Measurements from ENCODE around the gene APOL6. TPM values are rescaled to one million over a fixed set of nuclear protein-coding genes. Genes with fewer than 3 reads are reported as not detected.

The APOL6 gene
- total and polyA plus RNA-seq, 9 of the 15 experiments (the other 6 are each of a cell fraction or from before 2014, with no cell fraction given), result 0.29 to 1.2 (median 0.70) TPM

DNA sequence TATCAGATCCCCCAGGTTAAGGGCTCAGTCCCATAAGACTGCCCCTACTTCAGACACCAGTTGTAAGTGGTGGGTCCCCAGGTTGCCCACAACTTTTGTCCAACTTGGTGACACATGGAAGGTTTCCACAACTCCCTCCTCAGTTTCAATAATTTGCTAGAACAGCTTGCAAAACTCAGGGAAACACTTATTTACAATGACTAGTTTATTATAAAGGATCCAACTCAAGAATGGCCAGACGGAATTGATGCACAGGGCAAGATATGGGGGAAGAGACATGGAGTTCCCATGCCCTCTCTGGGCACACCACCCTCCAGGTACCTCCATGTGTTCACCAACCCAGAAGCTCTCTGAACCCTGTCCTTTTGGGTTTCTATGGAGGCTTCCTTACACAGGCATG is 5.6 kb downstream of the APOL6 start (continued):
- TF ChIP-seq PKNOX1 (IDR thresholded peaks at IDR 0.05) (no peak), EP300 (IDR thresholded peaks at IDR 0.05; ENCODE audit: low read length) (no peak)

- no peak overlapping the region for H3K4me2 ChIP-seq (ENCODE audit: insufficient read depth, low read length)
- no peaks in the 10 kb centered on the region for H3K27me3 ChIP-seq (ENCODE audit: control insufficient read depth in 2 of 2, insufficient read depth in 2 of 2, low read length in 2 of 2)
- no peak overlapping the region for H3K9ac ChIP-seq (ENCODE audit: insufficient read depth in 1 of 2, low read depth in 2 of 2, low read length in 2 of 2)
- H3K79me2 ChIP-seq (ENCODE audit: control insufficient read depth, insufficient read depth, low read length), result no peaks in the 10 kb centered on the region
- no peaks in the 10 kb centered on the region for H4K20me1 ChIP-seq (replicated peaks; ENCODE audit: control insufficient read depth, insufficient read depth, low read length)
- ChIA-PET CTCF (ENCODE audit: low intra/inter-chr PET ratio) (no interaction called here), POLR2A (interaction anchor here (0.6 to 1.2 kb wide), 3 partner anchors 8 to 395 kb away, joined by 3 to 8 read pairs (median 3); partner anchors contain the start of gene APOL6)
- intact Hi-C loops (cut with micrococcal nuclease) (no loop called here), in situ Hi-C loops (cut with MboI) (no loop called here)
- ATAC-seq, result peak; percentile 66
- peaks cover 0 to 20% of the 10 kb centered on the region in 2 experiments; a peak in 2 of 5 replicates for H3K4me1 ChIP-seq (replicated peaks in 1 of 2; ENCODE audit: control insufficient read depth in 2 of 2, insufficient read depth in 2 of 2, low read length in 2 of 2)
- H3K9me1 ChIP-seq (ENCODE audit: control insufficient read depth, insufficient read depth, low read length), result no peaks in the 10 kb centered on the region
- H3K4me3 ChIP-seq, result no peak overlapping the region
- H3K9me3 ChIP-seq (replicated peaks; ENCODE audit: control insufficient read depth, insufficient read depth, low read depth, low read length), result no peaks in the 10 kb centered on the region
- DNase-seq (ENCODE audit: extremely low read depth in 1 of 4, low spot score in 3 of 4), result peak in 1 of 4 experiments; percentile 11
- 4% methylated on average over 5 of the region's 5 CpGs for WGBS (ENCODE audit: insufficient coverage, low coverage, missing lambda C conversion rate)
- H3K36me3 ChIP-seq (ENCODE audit: control insufficient read depth, insufficient read depth, low read length), result no peaks in the 10 kb centered on the region
- FAIRE-seq, result no peak
- H3K27ac ChIP-seq (ENCODE audit: extremely low read depth, low read depth, low read length), result no peak overlapping the region
- no TSS peak for BruUV-seq (replicated peaks)
- H2AFZ ChIP-seq (ENCODE audit: low read depth, low read length), result no peak overlapping the region
- TF ChIP-seq KLF6 (CRISPR knock-in tag; IDR thresholded peaks at IDR 0.05; ENCODE audit: borderline replicate concordance) (peak; percentile 67; the same call in 1 of the 2 replicates), SMARCA4 (IDR thresholded peaks at IDR 0.05) (peak; percentile 59; the same call in 1 of the 2 replicates), TBP (optimal IDR thresholded peaks at IDR 0.05; ENCODE audit: low read depth, low read length) (no peak), HES1 (IDR thresholded peaks at IDR 0.05; ENCODE audit: low read depth) (peak; percentile 87), SOX6 (IDR thresholded peaks at IDR 0.05) (peak; percentile 86), TBL1XR1 (IDR thresholded peaks at IDR 0.05; ENCODE audit: low read length in 2 of 2) (peak in 1 of 2 experiments; percentile 63; a peak in 1 of 4 replicates), ZHX1 (conservative IDR thresholded peaks at IDR 0.05; ENCODE audit: low read length) (no peak), SIN3B (IDR thresholded peaks at IDR 0.05; ENCODE audit: low read depth) (no peak), ZEB2 (IDR thresholded peaks at IDR 0.05) (peak; percentile 27; the same call in 1 of the 2 replicates), JUND (IDR thresholded peaks at IDR 0.05; ENCODE audit: borderline replicate concordance, low read depth, low read length) (peak; percentile 59; the same call in 1 of the 2 replicates), JUND (tag; IDR thresholded peaks at IDR 0.05; ENCODE audit: borderline replicate concordance, low read depth, low read length) (no peak; the same call in 2 of the 3 replicates), HLTF (IDR thresholded peaks at IDR 0.05) (no peak), SMARCE1 (IDR thresholded peaks at IDR 0.05) (peak; percentile 49; the same call in 1 of the 2 replicates)
- TF ChIP-seq, protein P1, sequence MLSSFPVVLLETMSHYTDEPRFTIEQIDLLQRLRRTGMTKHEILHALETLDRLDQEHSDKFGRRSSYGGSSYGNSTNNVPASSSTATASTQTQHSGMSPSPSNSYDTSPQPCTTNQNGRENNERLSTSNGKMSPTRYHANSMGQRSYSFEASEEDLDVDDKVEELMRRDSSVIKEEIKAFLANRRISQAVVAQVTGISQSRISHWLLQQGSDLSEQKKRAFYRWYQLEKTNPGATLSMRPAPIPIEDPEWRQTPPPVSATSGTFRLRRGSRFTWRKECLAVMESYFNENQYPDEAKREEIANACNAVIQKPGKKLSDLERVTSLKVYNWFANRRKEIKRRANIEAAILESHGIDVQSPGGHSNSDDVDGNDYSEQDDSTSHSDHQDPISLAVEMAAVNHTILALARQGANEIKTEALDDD (IDR thresholded peaks at IDR 0.05), result 0 out of 2 replicates have a peak, but pooled peaks have one; percentile 20
- TF ChIP-seq, protein P2, sequence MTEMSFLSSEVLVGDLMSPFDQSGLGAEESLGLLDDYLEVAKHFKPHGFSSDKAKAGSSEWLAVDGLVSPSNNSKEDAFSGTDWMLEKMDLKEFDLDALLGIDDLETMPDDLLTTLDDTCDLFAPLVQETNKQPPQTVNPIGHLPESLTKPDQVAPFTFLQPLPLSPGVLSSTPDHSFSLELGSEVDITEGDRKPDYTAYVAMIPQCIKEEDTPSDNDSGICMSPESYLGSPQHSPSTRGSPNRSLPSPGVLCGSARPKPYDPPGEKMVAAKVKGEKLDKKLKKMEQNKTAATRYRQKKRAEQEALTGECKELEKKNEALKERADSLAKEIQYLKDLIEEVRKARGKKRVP (CRISPR knock-in tag; IDR thresholded peaks at IDR 0.05), result peak; percentile 75
Measured at GRCh38 chr22:35656284-35656752, 8.1 kb downstream of the APOL6 start.
